ENCODE measurements around the gene RAP1A. TPM values are rescaled to one million over a fixed set of nuclear protein-coding genes. Genes with fewer than 3 reads are reported as not detected.

Gene RAP1A
- total RNA-seq, 1 donor, result 17.0 TPM

DNA sequence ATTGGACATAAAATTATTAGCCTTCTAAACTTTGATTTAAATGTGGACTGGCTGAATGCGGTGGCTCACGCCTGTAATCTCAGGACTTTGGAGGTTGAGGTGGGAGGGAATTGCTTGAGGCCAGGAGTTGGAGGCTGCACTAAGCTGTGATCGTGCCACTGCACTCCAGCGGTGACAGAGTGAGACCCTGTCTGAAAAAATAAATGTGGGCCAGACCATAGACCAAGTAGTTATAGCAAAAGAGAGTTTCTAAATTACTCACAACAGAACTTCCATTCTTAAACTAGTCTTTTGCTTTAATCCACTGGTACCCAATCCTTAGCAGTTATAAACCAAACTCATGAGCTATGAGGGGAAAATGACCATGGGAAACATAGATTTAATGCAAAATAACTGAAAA is 35.2 kb downstream of the RAP1A start:
- DNase-seq (ENCODE audit: insufficient read length, low spot score, missing footprints), result no peak
- Histone ChIP-seq H3K4me2 (ENCODE audit: insufficient read depth, low read length) (no peak overlapping the region), H3K9me3 (ENCODE audit: low read depth, low read length) (no peaks in the 10 kb centered on the region), H3K4me1 (ENCODE audit: insufficient read depth, low read length) (peaks cover 10% of the 10 kb centered on the region), H3K27ac (ENCODE audit: low read depth, low read length) (no peak overlapping the region), H3K36me3 (ENCODE audit: insufficient read depth, low read length) (no peaks in the 10 kb centered on the region), H3K4me3 (ENCODE audit: insufficient read depth, low read length) (no peak overlapping the region), H2AFZ (ENCODE audit: low read length) (no peak overlapping the region), H3K27me3 (ENCODE audit: insufficient read depth, low read length) (no peaks in the 10 kb centered on the region), H3K79me2 (ENCODE audit: insufficient read depth, low read length) (peaks cover 60% of the 10 kb centered on the region), H4K20me1 (ENCODE audit: insufficient read depth, low read length) (peaks cover 43% of the 10 kb centered on the region)
- TF ChIP-seq, protein P1, sequence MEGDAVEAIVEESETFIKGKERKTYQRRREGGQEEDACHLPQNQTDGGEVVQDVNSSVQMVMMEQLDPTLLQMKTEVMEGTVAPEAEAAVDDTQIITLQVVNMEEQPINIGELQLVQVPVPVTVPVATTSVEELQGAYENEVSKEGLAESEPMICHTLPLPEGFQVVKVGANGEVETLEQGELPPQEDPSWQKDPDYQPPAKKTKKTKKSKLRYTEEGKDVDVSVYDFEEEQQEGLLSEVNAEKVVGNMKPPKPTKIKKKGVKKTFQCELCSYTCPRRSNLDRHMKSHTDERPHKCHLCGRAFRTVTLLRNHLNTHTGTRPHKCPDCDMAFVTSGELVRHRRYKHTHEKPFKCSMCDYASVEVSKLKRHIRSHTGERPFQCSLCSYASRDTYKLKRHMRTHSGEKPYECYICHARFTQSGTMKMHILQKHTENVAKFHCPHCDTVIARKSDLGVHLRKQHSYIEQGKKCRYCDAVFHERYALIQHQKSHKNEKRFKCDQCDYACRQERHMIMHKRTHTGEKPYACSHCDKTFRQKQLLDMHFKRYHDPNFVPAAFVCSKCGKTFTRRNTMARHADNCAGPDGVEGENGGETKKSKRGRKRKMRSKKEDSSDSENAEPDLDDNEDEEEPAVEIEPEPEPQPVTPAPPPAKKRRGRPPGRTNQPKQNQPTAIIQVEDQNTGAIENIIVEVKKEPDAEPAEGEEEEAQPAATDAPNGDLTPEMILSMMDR (IDR thresholded peaks at IDR 0.05; ENCODE audit: extremely low read depth, low read depth, low read length), result no peak

DNA sequence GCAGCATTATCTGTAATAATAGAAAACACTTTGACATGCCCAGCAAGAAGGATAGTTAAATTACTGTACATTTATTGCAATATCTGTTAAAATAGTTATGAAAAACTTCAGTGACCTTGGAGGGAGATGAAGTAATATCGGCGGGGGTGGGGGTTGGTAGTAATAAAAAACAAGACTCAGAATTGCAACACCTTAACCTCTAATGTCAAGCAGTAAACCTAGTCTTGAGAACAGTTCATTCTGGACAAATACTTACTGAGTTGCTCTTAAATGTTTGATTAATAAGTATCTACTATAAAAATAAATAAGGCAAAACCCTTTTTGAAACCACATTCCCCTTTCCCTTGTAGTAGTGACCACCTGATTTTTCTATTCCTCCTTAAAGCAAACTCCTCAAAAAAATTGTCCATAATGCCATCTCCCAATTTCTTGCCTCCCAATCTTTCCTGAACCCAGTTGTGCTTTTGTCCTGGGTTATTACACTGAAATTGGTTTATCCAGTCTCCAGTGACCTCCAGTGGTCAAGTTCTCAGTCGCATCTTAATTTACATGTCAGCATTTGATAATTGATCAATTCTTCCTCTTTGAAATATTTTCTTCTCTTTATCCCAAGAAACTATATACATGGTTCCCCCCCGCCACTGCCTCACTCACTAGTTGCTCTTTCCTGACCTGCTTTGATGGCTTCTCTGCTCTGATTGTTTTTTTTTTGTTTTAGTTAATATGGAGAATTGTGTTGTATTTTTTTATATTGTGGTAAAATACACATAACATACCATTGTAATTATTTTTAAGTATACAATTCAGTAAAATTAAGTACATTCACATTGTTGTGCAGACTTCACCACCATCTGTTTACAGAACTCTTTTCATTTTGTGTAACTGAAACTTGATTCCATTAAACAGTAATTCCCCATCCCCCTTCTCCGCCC is 36.8 kb downstream of the RAP1A start:
- Histone ChIP-seq H3K4me1 (ENCODE audit: insufficient read depth, low read length) (peaks cover 10% of the 10 kb centered on the region), H3K79me2 (ENCODE audit: insufficient read depth, low read length) (peaks cover 68% of the 10 kb centered on the region)

DNA sequence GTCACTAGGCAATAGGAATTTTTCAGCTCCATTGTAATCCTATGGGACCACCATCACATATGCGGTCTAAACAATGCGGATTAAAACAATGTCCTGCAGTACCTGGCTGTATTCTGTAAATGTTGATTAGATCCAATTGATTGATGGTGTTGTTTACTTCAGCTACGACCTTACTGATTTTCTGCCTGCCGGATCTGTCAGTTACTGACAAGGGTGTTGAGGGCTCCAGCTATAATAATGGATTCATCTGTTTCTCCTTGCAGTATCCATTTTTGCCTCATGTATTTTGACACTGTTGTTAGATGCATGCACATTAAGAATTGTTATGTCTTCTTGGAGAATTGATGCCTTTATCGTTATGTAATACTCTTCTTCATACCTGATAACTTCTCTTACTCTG is 39.0 kb downstream of the RAP1A start:
- Histone ChIP-seq H3K79me2 (ENCODE audit: insufficient read depth, low read length) (peaks cover 72% of the 10 kb centered on the region), H3K36me3 (ENCODE audit: insufficient read depth, low read length) (no peaks in the 10 kb centered on the region), H3K27ac (ENCODE audit: low read depth, low read length) (no peak overlapping the region), H3K27me3 (ENCODE audit: insufficient read depth, low read length) (no peaks in the 10 kb centered on the region), H3K4me3 (ENCODE audit: insufficient read depth, low read length) (no peak overlapping the region), H3K4me2 (ENCODE audit: insufficient read depth, low read length) (no peak overlapping the region), H4K20me1 (ENCODE audit: insufficient read depth, low read length) (peaks cover 43% of the 10 kb centered on the region), H3K4me1 (ENCODE audit: insufficient read depth, low read length) (peaks cover 10% of the 10 kb centered on the region), H3K9me3 (ENCODE audit: low read depth, low read length) (no peaks in the 10 kb centered on the region), H2AFZ (ENCODE audit: low read length) (no peak overlapping the region)
- no peak for DNase-seq (ENCODE audit: insufficient read length, low spot score, missing footprints)
- TF ChIP-seq, protein P1 (IDR thresholded peaks at IDR 0.05; ENCODE audit: extremely low read depth, low read depth, low read length), result no peak

More for the DNA sequence above, 36.8 kb downstream of the RAP1A start:
- Histone ChIP-seq H3K4me3 (ENCODE audit: insufficient read depth, low read length) (no peak overlapping the region), H3K36me3 (ENCODE audit: insufficient read depth, low read length) (no peaks in the 10 kb centered on the region), H3K4me2 (ENCODE audit: insufficient read depth, low read length) (no peak overlapping the region), H4K20me1 (ENCODE audit: insufficient read depth, low read length) (peaks cover 43% of the 10 kb centered on the region), H3K9me3 (ENCODE audit: low read depth, low read length) (no peaks in the 10 kb centered on the region), H3K27ac (ENCODE audit: low read depth, low read length) (no peak overlapping the region), H3K27me3 (ENCODE audit: insufficient read depth, low read length) (no peaks in the 10 kb centered on the region), H2AFZ (ENCODE audit: low read length) (no peak overlapping the region)
- TF ChIP-seq, protein P1 (IDR thresholded peaks at IDR 0.05; ENCODE audit: extremely low read depth, low read depth, low read length), result peak; percentile 71
- DNase-seq (ENCODE audit: insufficient read length, low spot score, missing footprints), result peak; percentile 69

Data from osteoblast (primary cell).